ENCODE measurements around the gene PIBF1. TPM values are rescaled to one million over a fixed set of nuclear protein-coding genes. Genes with fewer than 3 reads are reported as not detected.
A peak's percentile ranks its signal among the peaks of the same experiment; 100 is the strongest.

Gene PIBF1
- total and polyA plus RNA-seq, 7 experiments from 2014 or later = 20.4 to 40.1 (median 29.1) TPM

- POLR2A ChIA-PET = no interaction called here
- Mint-ChIP-seq H3K27me3 (no peaks in the 10 kb centered on the region), H3K9me3 (peaks cover 0 to 12% (median 0%) of the 10 kb centered on the region in 11 donors), H3K36me3 (peaks cover 20 to 80% (median 60%) of the 10 kb centered on the region in 5 donors), H3K27ac (peak overlapping the region in 1 of 9 donors; percentile 37), H3K4me1 (peaks cover 0 to 4% (median 0%) of the 10 kb centered on the region in 7 donors), H3K4me3 (no peak overlapping the region)
- DNase-seq (no peak), ATAC-seq (no peak)
- no peak overlapping the region for H3K27ac ChIP-seq (ENCODE audit: low read depth, low read length)
- H3K4me3 ChIP-seq (ENCODE audit: low read length) = no peak overlapping the region
- H3K4me1 ChIP-seq (ENCODE audit: control insufficient read depth in 2 of 2, insufficient read depth in 2 of 2, low read length in 2 of 2) = no peaks in the 10 kb centered on the region
- no peaks in the 10 kb centered on the region for H3K27me3 ChIP-seq (ENCODE audit: control insufficient read depth in 2 of 2, insufficient read depth in 2 of 2, low read length in 2 of 2)
- CTCF ChIA-PET = no interaction called here
- intact Hi-C loops (cut with micrococcal nuclease) = no loop called here
- H3K36me3 ChIP-seq (ENCODE audit: control insufficient read depth in 2 of 3, insufficient read depth in 3 of 3, low read length in 3 of 3) = no peaks in the 10 kb centered on the region
- H3K9me3 ChIP-seq (ENCODE audit: control insufficient read depth in 2 of 3, low read length in 3 of 3) = no peaks in the 10 kb centered on the region
These were observed 170.7 kb downstream of the PIBF1 start for GRCh38 chr13:72952529-72953141.

GRCh38 chr13:72953391-72953965, 171.5 kb downstream of the PIBF1 start:
- no peaks in the 10 kb centered on the region for H3K27me3 ChIP-seq (ENCODE audit: control insufficient read depth in 2 of 2, insufficient read depth in 2 of 2, low read length in 2 of 2)
- Mint-ChIP-seq H3K4me1 (peaks cover 0 to 4% (median 0%) of the 10 kb centered on the region in 7 donors), H3K27ac (no peak overlapping the region), H3K27me3 (no peaks in the 10 kb centered on the region), H3K9me3 (peaks cover 0 to 12% (median 0%) of the 10 kb centered on the region in 11 donors), H3K36me3 (peaks cover 15 to 74% (median 53%) of the 10 kb centered on the region in 5 donors), H3K4me3 (no peak overlapping the region)
- CTCF ChIA-PET = no interaction called here
- H3K4me3 ChIP-seq (ENCODE audit: low read length) = no peak overlapping the region
- H3K9me3 ChIP-seq (ENCODE audit: control insufficient read depth in 2 of 3, low read length in 3 of 3) = no peaks in the 10 kb centered on the region
- ATAC-seq (no peak), DNase-seq (no peak)
- intact Hi-C loops (cut with micrococcal nuclease) = no loop called here
- H3K4me1 ChIP-seq (ENCODE audit: control insufficient read depth in 2 of 2, insufficient read depth in 2 of 2, low read length in 2 of 2) = no peaks in the 10 kb centered on the region
- no peaks in the 10 kb centered on the region for H3K36me3 ChIP-seq (ENCODE audit: control insufficient read depth in 2 of 3, insufficient read depth in 3 of 3, low read length in 3 of 3)
- no peak overlapping the region for H3K27ac ChIP-seq (ENCODE audit: low read depth, low read length)
- POLR2A ChIA-PET = no interaction called here

DNA sequence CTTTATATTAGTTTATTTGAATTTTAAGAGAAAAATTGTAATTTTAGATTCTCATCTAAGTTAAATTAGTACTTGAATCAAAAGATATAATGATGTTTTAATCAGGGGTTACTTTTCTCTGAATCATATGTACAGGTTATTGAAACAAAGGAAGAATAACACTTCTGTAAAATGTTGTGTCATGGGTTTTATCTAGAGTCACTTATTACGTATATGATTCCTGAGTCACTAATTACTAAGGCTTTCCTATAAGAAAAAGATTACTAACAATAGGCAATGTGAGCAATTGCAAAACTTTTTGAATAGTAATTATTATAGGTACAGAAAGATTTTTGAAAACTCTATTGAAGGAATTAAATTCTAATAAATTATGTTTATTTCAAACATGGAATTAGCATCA, 177.7 kb downstream of the PIBF1 start:
- CTCF ChIA-PET = no interaction called here
- H3K27me3 Mint-ChIP-seq = no peaks in the 10 kb centered on the region

GRCh38 chr13:72960114-72960513, 178.2 kb downstream of the PIBF1 start:
- Histone ChIP-seq H3K27ac (ENCODE audit: low read depth, low read length) (no peak overlapping the region), H3K9me3 (ENCODE audit: control insufficient read depth in 2 of 3, low read length in 3 of 3) (no peaks in the 10 kb centered on the region), H3K27me3 (ENCODE audit: control insufficient read depth in 2 of 2, insufficient read depth in 2 of 2, low read length in 2 of 2) (no peaks in the 10 kb centered on the region), H3K4me1 (ENCODE audit: control insufficient read depth in 2 of 2, insufficient read depth in 2 of 2, low read length in 2 of 2) (no peaks in the 10 kb centered on the region), H3K4me3 (ENCODE audit: low read length) (no peak overlapping the region), H3K36me3 (ENCODE audit: control insufficient read depth in 2 of 3, insufficient read depth in 3 of 3, low read length in 3 of 3) (no peaks in the 10 kb centered on the region)
- ChIA-PET CTCF (no interaction called here), POLR2A (no interaction called here)
- H3K4me3 Mint-ChIP-seq = no peak overlapping the region
- H3K27me3 Mint-ChIP-seq = no peaks in the 10 kb centered on the region
- peaks cover 0 to 4% (median 0%) of the 10 kb centered on the region in 7 donors for H3K4me1 Mint-ChIP-seq
- ATAC-seq (no peak), DNase-seq (no peak)
- intact Hi-C loops (cut with micrococcal nuclease) = loop anchor here in 1 of 2 donors (10.0 kb wide), 1 partner anchor 745 kb away; no protein-coding TSS in a partner anchor
- H3K9me3 Mint-ChIP-seq = peaks cover 0 to 12% (median 0%) of the 10 kb centered on the region in 11 donors
- no peak overlapping the region for H3K27ac Mint-ChIP-seq
- peaks cover 13 to 46% (median 31%) of the 10 kb centered on the region in 5 donors for H3K36me3 Mint-ChIP-seq

More for the DNA sequence above, 177.7 kb downstream of the PIBF1 start:
- Histone ChIP-seq H3K4me1 (ENCODE audit: control insufficient read depth in 2 of 2, insufficient read depth in 2 of 2, low read length in 2 of 2) (no peaks in the 10 kb centered on the region), H3K27ac (ENCODE audit: low read depth, low read length) (no peak overlapping the region), H3K27me3 (ENCODE audit: control insufficient read depth in 2 of 2, insufficient read depth in 2 of 2, low read length in 2 of 2) (no peaks in the 10 kb centered on the region), H3K36me3 (ENCODE audit: control insufficient read depth in 2 of 3, insufficient read depth in 3 of 3, low read length in 3 of 3) (no peaks in the 10 kb centered on the region), H3K9me3 (ENCODE audit: control insufficient read depth in 2 of 3, low read length in 3 of 3) (no peaks in the 10 kb centered on the region), H3K4me3 (ENCODE audit: low read length) (no peak overlapping the region)
- Mint-ChIP-seq H3K9me3 (peaks cover 0 to 12% (median 0%) of the 10 kb centered on the region in 11 donors), H3K4me3 (no peak overlapping the region), H3K4me1 (peaks cover 0 to 4% (median 0%) of the 10 kb centered on the region in 7 donors), H3K36me3 (peaks cover 13 to 49% (median 35%) of the 10 kb centered on the region in 5 donors), H3K27ac (no peak overlapping the region)
- POLR2A ChIA-PET = no interaction called here
- intact Hi-C loops (cut with micrococcal nuclease) = loop anchor here in 1 of 2 donors (10.0 kb wide), 1 partner anchor 745 kb away; no protein-coding TSS in a partner anchor
- DNase-seq (no peak), ATAC-seq (no peak)

DNA sequence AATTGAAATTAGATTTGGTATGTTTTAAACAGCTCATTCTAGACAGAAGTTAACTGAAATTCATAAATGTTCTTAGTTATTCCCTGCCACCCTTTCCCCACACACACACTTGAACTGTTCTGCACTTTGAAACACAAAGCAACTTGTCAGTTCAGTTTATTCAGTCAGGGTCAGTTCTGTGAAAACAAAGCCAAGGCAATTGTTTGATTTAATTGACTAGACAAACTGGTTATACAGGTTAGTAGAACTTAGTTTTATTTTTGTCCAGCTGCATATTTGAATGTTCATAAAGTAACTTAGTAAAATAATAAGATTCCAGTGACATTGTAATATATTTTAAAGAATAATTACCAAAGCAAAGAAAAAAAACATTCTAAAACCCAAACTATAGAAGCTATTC, 178.6 kb downstream of the PIBF1 start:
- Histone ChIP-seq H3K9me3 (ENCODE audit: control insufficient read depth in 2 of 3, low read length in 3 of 3) (no peaks in the 10 kb centered on the region), H3K27ac (ENCODE audit: low read depth, low read length) (no peak overlapping the region), H3K4me3 (ENCODE audit: low read length) (no peak overlapping the region), H3K36me3 (ENCODE audit: control insufficient read depth in 2 of 3, insufficient read depth in 3 of 3, low read length in 3 of 3) (no peaks in the 10 kb centered on the region), H3K4me1 (ENCODE audit: control insufficient read depth in 2 of 2, insufficient read depth in 2 of 2, low read length in 2 of 2) (no peaks in the 10 kb centered on the region), H3K27me3 (ENCODE audit: control insufficient read depth in 2 of 2, insufficient read depth in 2 of 2, low read length in 2 of 2) (no peaks in the 10 kb centered on the region)
- Mint-ChIP-seq H3K4me3 (no peak overlapping the region), H3K4me1 (peaks cover 0 to 4% (median 0%) of the 10 kb centered on the region in 7 donors), H3K27me3 (no peaks in the 10 kb centered on the region), H3K27ac (no peak overlapping the region), H3K36me3 (peaks cover 12 to 45% (median 28%) of the 10 kb centered on the region in 5 donors), H3K9me3 (peaks cover 0 to 12% (median 0%) of the 10 kb centered on the region in 11 donors)
- DNase-seq = no peak
- no peak for ATAC-seq
- POLR2A ChIA-PET = no interaction called here
- intact Hi-C loops (cut with micrococcal nuclease) = loop anchor here in 1 of 2 donors (10.0 kb wide), 1 partner anchor 744 kb away; no protein-coding TSS in a partner anchor
- CTCF ChIA-PET = no interaction called here

GRCh38 chr13:72963762-72964161, 181.8 kb downstream of the PIBF1 start:
- Histone ChIP-seq H3K36me3 (ENCODE audit: control insufficient read depth in 2 of 3, insufficient read depth in 3 of 3, low read length in 3 of 3) (no peaks in the 10 kb centered on the region), H3K9me3 (ENCODE audit: control insufficient read depth in 2 of 3, low read length in 3 of 3) (no peaks in the 10 kb centered on the region), H3K4me1 (ENCODE audit: control insufficient read depth in 2 of 2, insufficient read depth in 2 of 2, low read length in 2 of 2) (no peaks in the 10 kb centered on the region), H3K27me3 (ENCODE audit: control insufficient read depth in 2 of 2, insufficient read depth in 2 of 2, low read length in 2 of 2) (no peaks in the 10 kb centered on the region), H3K4me3 (ENCODE audit: low read length) (no peak overlapping the region), H3K27ac (ENCODE audit: low read depth, low read length) (no peak overlapping the region)
- ChIA-PET POLR2A (no interaction called here), CTCF (no interaction called here)
- H3K36me3 Mint-ChIP-seq = peaks cover 0 to 28% (median 9%) of the 10 kb centered on the region in 5 donors
- H3K9me3 Mint-ChIP-seq = no peaks in the 10 kb centered on the region
- no peak for ATAC-seq
- H3K4me3 Mint-ChIP-seq = no peak overlapping the region
- no peak for DNase-seq
- H3K27ac Mint-ChIP-seq = no peak overlapping the region
- no peaks in the 10 kb centered on the region for H3K27me3 Mint-ChIP-seq
- H3K4me1 Mint-ChIP-seq = peaks cover 0 to 4% (median 0%) of the 10 kb centered on the region in 7 donors
- intact Hi-C loops (cut with micrococcal nuclease) = loop anchor here in 1 of 2 donors (10.0 kb wide), 1 partner anchor 741 kb away; no protein-coding TSS in a partner anchor
